Measurements from ENCODE around the gene DYNLT1. TPM values are rescaled to one million over a fixed set of nuclear protein-coding genes. Genes with fewer than 3 reads are reported as not detected.

The DYNLT1 gene
- total and polyA plus RNA-seq, 2 of the 13 experiments (the other 11 are each of a cell fraction or from before 2014, with no cell fraction given): 108 to 171 TPM

- TF ChIP-seq ZFP36L1 (CRISPR knock-in tag; IDR thresholded peaks at IDR 0.05) (no peak), BCL3 (CRISPR knock-in tag; IDR thresholded peaks at IDR 0.05) (no peak), PCBP2 (optimal IDR thresholded peaks at IDR 0.05; ENCODE audit: low read depth, low read length, poor library complexity, severe bottlenecking) (peak; percentile 57), HMGXB3 (CRISPR knock-in tag; IDR thresholded peaks at IDR 0.05; ENCODE audit: borderline replicate concordance) (no peak), MAFK (conservative IDR thresholded peaks at IDR 0.05 in 1 of 2, IDR thresholded peaks at IDR 0.05 in 1 of 2; ENCODE audit: low read length in 2 of 2) (no peak), NBN (conservative IDR thresholded peaks at IDR 0.05) (peak; percentile 70; the same call in 1 of the 2 replicates), CBX2 (IDR thresholded peaks at IDR 0.05; ENCODE audit: low read depth, low read length) (no peak), CBX2 (CRISPR knock-in tag; IDR thresholded peaks at IDR 0.05; ENCODE audit: low read depth) (no peak), PRPF4 (IDR thresholded peaks at IDR 0.05; ENCODE audit: low read depth, low read length, poor library complexity, severe bottlenecking) (no peak), RBM22 (optimal IDR thresholded peaks at IDR 0.05; ENCODE audit: low read length) (peak; percentile 59), ERF (CRISPR knock-in tag; IDR thresholded peaks at IDR 0.05) (no peak), FOXA3 (CRISPR knock-in tag; IDR thresholded peaks at IDR 0.05) (no peak), TRIM22 (IDR thresholded peaks at IDR 0.05) (peak; percentile 82; the same call in 1 of the 2 replicates), PLSCR1 (CRISPR knock-in tag; IDR thresholded peaks at IDR 0.05; ENCODE audit: borderline replicate concordance) (no peak), FOXP4 (CRISPR knock-in tag; IDR thresholded peaks at IDR 0.05) (no peak), ZNF205 (CRISPR knock-in tag; IDR thresholded peaks at IDR 0.05) (no peak), TOPORS (CRISPR knock-in tag; IDR thresholded peaks at IDR 0.05) (no peak), SIN3A (IDR thresholded peaks at IDR 0.05; ENCODE audit: borderline replicate concordance, low read depth, low read length) (no peak), ZNF572 (CRISPR knock-in tag; IDR thresholded peaks at IDR 0.05) (no peak), MEF2D (CRISPR knock-in tag; IDR thresholded peaks at IDR 0.05) (no peak)
Observed at GRCh38 chr6:158626360-158627167, 18.0 kb downstream of the DYNLT1 start (continued).
